22Rv1 (cell line): Measurements from ENCODE around the gene WNT3A.
"Not testable (repeated sequence)": the region's sequence is repeated elsewhere in the genome, so short reads cannot be mapped to it uniquely, and the experiment has no call there.

ENCODE experiments used
- ZFX ChIP-seq: fragments of 450-650 bp; IDR thresholded peaks from 2 replicates; pipeline ENCODE4 v1.6.1; 2017; ENCODE audit warnings: antibody characterized with exemption, borderline replicate concordance
- TF ChIP-seq, protein P1 (sequence below): fragments of 450-650 bp; IDR thresholded peaks from 2 replicates; pipeline ENCODE4 v1.5.1; 2017; ENCODE audit warnings: mild to moderate bottlenecking

- TF ChIP-seq, protein P1, sequence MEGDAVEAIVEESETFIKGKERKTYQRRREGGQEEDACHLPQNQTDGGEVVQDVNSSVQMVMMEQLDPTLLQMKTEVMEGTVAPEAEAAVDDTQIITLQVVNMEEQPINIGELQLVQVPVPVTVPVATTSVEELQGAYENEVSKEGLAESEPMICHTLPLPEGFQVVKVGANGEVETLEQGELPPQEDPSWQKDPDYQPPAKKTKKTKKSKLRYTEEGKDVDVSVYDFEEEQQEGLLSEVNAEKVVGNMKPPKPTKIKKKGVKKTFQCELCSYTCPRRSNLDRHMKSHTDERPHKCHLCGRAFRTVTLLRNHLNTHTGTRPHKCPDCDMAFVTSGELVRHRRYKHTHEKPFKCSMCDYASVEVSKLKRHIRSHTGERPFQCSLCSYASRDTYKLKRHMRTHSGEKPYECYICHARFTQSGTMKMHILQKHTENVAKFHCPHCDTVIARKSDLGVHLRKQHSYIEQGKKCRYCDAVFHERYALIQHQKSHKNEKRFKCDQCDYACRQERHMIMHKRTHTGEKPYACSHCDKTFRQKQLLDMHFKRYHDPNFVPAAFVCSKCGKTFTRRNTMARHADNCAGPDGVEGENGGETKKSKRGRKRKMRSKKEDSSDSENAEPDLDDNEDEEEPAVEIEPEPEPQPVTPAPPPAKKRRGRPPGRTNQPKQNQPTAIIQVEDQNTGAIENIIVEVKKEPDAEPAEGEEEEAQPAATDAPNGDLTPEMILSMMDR = not testable (repeated sequence)
- TF ChIP-seq ZFX = not testable (repeated sequence)
Observed at GRCh38 chr1:227975583-227976283, 31.1 kb upstream of the WNT3A start.
